Liver (tissue), 3 donors: Measurements from ENCODE around the gene SERP1.

Experiments
- ATF3 ChIP-seq: IDR thresholded peaks from 2 replicates; pipeline ENCODE4 v1.6.1; 2016; ENCODE audit warnings: antibody characterized with exemption
- CTCF ChIP-seq: fragments of 150-350 bp; IDR thresholded peaks from 2 replicates; pipeline ENCODE4 v1.5.1; 2017; ENCODE audit warnings: improper control_type of control experiment, low read depth, low read length; ENCODE audit not compliant: missing input control
- FOXA1 ChIP-seq: IDR thresholded peaks from 2 replicates; pipeline ENCODE4 v1.6.1; 2016; ENCODE audit warnings: antibody characterized with exemption
- GABPA ChIP-seq, 2 donors: IDR thresholded peaks in 1 of 2; conservative IDR thresholded peaks in 1 of 2; 2 replicates each; pipeline ENCODE4 v1.6.1; 2016; ENCODE audit warnings: antibody characterized with exemption in 2 of 2, mild to moderate bottlenecking in 1 of 2, moderate library complexity in 1 of 2
- HNF4A ChIP-seq, 2 donors: conservative IDR thresholded peaks; 2 replicates each; pipeline ENCODE4 v1.6.1; 2016; ENCODE audit warnings: antibody characterized with exemption in 2 of 2, mild to moderate bottlenecking in 2 of 2
- HNF4G ChIP-seq: IDR thresholded peaks from 2 replicates; pipeline ENCODE4 v1.6.1; 2016; ENCODE audit warnings: antibody characterized with exemption
- JUND ChIP-seq, 2 donors: IDR thresholded peaks; 2 replicates each; pipeline ENCODE4 v1.6.1; 2016; ENCODE audit warnings: antibody characterized with exemption in 2 of 2
- MAX ChIP-seq: IDR thresholded peaks from 2 replicates; pipeline ENCODE4 v1.6.1; 2016; ENCODE audit warnings: antibody characterized with exemption
- RAD21 ChIP-seq, 2 donors: IDR thresholded peaks; 2 replicates each; pipeline ENCODE4 v1.6.1; 2016; ENCODE audit warnings: antibody characterized with exemption in 2 of 2, mild to moderate bottlenecking in 2 of 2
- REST ChIP-seq: IDR thresholded peaks from 2 replicates; pipeline ENCODE4 v1.6.1; 2016; ENCODE audit warnings: antibody characterized with exemption, mild to moderate bottlenecking
- RXRA ChIP-seq, 2 donors: IDR thresholded peaks; 2 replicates each; pipeline ENCODE4 v1.6.1; 2017 to 2018; ENCODE audit warnings: antibody characterized with exemption in 2 of 2, mild to moderate bottlenecking in 1 of 2
- SP1 ChIP-seq: IDR thresholded peaks from 2 replicates; pipeline ENCODE4 v1.6.1; 2018; ENCODE audit warnings: antibody characterized with exemption, mild to moderate bottlenecking
- TAF1 ChIP-seq: conservative IDR thresholded peaks from 2 replicates; pipeline ENCODE4 v1.6.1; 2016; ENCODE audit warnings: antibody characterized with exemption, mild to moderate bottlenecking
- YY1 ChIP-seq: IDR thresholded peaks from 2 replicates; pipeline ENCODE4 v1.6.1; 2016; ENCODE audit warnings: antibody characterized with exemption, mild to moderate bottlenecking
- donor health status: healthy.
- donor health status: healthy.

GRCh38 chr3:150515210-150515609 is 31.1 kb downstream of the SERP1 start:
- TF ChIP-seq RXRA (IDR thresholded peaks at IDR 0.05) (no peak), CTCF (no peak), MAX (no peak), REST (no peak), SP1 (no peak), JUND (IDR thresholded peaks at IDR 0.05) (no peak), RAD21 (IDR thresholded peaks at IDR 0.05) (no peak), TAF1 (no peak), GABPA (IDR thresholded peaks at IDR 0.05 in 1 of 2, conservative IDR thresholded peaks at IDR 0.05 in 1 of 2) (no peak), ATF3 (no peak), YY1 (no peak), HNF4G (no peak), FOXA1 (no peak), HNF4A (conservative IDR thresholded peaks at IDR 0.05) (no peak)
